ENCODE results near the gene MAP2K7.
"Not testable (repeated sequence)": the region's sequence is repeated elsewhere in the genome, so short reads cannot be mapped to it uniquely, and the experiment has no call there.

MAP2K7 gene

GRCh38 chr19:7920519-7921301 lies 17.0 kb downstream of the MAP2K7 start:
- DNase-seq = peak; percentile 90

DNA sequence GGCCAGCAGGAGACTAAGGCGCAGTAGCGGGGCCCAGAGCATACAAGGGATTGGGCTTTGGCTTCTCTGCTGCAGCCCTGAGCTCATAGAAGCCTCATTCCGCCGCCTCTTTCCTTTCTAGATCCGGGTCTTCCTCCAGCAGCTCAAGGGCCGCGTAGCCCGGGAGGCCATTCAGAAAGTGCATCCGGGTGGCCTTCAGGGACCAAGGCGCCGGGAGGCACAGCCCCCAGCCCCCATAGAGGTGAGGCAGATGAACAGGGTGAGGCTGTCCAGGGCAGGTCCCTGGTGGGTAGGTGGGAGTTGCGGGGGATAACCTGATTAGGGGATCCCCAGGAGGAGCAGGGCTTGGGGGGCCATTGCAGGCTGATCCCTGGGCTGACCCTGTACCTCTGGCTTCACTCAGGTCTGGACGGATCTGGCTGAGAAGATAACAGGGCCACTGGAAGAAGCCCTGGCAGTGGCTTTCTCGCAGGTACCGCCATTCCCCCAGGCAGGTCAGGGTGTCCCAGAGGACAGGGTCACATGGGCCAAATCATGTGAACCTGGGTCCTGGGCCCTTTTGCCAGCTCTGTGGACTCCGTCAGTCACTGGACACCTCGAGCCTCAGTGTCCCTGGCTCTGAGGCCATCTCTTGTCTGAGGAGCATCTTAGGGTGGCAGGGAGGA lies 17.8 kb downstream of the MAP2K7 start:
- DNase-seq = no peak

GRCh38 chr19:7921967-7922835 lies 18.5 kb downstream of the MAP2K7 start:
- DNase-seq = no peak

DNA sequence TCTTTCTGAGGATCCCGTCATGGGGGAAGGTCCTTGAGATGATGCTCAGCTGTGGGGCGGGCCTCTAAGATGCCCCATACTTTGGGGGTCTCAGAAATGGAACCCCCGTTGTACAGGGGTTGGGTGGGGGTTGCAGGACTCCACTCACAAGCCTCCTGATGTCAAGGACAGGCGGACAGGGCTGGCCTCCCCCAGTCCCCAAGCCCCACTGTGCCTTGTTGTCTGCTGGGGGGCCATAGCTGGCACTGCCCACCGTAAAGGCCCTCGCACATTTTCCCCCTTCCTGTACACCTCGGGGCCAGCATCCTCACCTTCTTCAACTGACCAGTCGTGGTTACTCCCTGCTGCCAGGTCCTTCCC lies 19.1 kb downstream of the MAP2K7 start:
- DNase-seq = no peak

GRCh38 chr19:7923295-7924191 lies 19.9 kb downstream of the MAP2K7 start:
- no peak for DNase-seq

- DNase-seq = no peak
Observed at GRCh38 chr19:7924241-7924640, 20.6 kb downstream of the MAP2K7 start.

GRCh38 chr19:7924651-7925170 lies 21.0 kb downstream of the MAP2K7 start:
- DNase-seq = no peak

DNA sequence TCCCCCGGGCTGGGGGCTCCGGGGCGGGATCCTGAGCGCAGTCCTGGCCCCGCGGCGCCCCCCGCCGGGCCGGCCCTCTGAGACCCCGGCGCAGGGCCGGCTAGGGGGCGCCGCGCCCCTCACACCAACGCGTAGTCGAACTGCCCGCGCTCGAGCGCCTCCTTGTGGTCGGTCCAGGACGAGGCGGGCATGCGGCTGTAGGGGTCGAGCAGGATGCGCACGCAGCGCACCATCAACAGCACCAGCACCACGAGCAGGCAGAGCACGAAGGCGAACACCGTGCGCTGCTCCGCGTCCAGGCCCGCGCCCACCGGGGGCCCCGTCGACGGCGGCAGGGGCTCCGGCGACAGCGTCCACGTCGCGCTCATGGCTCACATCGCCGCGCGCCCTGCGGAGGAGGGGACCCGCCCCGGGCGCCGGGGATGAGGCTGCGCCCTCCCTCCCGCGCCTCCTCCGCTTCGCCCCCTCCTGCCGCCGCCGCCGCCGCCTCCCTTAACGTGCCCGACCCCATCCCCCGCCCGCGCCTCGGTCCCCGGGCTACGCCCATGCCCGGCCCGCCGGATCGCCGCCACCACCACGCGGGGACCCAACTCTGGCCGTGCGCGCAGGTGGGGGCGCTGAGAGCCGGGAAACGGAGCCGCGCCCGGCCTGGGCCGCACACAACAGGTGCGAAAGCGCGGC lies 21.6 kb downstream of the MAP2K7 start:
- peak; percentile 63 for DNase-seq

GRCh38 chr19:7926021-7926726 lies 22.5 kb downstream of the MAP2K7 start, which contains the start of gene CTXN1:
CTXN1 (minus strand) TSS chr19:7926135; CDS start chr19:7925538, 597 bp downstream.
- DNase-seq = peak; percentile 35

- no peak for DNase-seq
Observed at GRCh38 chr19:7926727-7927604, 23.3 kb downstream of the MAP2K7 start.

GRCh38 chr19:7927605-7928333 lies 24.1 kb downstream of the MAP2K7 start:
- DNase-seq = no peak

DNA sequence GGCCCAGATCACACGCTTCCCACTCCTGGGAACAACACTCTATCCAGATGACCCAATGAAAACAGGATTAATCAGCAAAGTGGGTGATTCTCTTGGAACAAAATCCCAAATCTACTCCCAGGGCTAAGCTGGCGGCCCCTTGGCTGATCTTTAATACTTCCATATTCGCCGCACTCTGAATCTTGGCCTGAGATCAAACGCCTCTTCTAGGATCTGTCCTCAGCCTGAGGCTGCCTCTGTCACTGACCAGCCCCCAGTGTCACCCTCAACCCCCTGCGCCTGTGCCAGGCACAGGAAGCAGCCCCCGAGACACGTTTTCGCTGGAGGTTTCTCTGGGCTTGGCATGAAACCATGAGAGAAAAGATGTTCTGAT lies 24.6 kb downstream of the MAP2K7 start:
- DNase-seq = no peak

- DNase-seq = no peak
Observed at GRCh38 chr19:7928741-7929701, 25.3 kb downstream of the MAP2K7 start.

DNA sequence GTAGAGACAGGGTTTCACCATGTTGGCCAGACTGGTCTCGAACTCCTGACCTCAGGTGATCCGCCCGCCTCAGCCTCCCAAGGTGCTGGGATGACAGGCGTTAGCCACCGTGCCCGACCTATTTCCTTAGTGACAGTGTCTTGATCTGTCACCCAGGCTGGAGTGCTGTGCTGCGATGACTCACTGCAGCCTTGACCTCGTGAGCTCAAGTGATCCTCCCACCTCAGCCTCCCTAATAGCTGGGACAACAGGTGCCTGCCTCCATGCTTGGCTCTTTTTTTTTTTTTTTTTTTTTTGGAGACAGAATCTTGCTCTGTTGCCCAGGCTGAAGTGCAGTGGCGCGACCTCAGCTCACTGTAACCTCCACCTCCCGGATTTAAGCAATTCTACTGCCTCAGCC lies 26.4 kb downstream of the MAP2K7 start:
- DNase-seq = not testable (repeated sequence)

DNA sequence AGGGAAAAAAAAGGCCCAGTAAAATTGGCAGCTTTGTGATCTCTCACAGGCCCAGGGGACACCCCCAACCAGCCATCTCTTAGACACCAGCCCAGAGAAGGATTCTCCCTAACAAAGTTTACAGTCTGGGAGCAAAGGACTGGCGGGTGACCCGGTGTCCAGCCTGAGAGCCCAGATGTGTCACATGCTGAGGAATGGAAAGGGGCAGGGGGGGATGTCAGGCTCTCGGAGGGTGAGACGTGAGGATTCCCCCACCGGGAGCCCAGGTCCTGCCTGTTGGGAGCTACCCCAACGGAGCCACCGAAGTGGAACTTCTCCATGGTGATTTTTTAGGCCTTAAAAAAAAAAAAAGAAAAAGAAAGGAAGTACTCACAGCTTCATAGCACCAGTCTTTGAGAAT lies 27.1 kb downstream of the MAP2K7 start:
- DNase-seq = no peak

DNA sequence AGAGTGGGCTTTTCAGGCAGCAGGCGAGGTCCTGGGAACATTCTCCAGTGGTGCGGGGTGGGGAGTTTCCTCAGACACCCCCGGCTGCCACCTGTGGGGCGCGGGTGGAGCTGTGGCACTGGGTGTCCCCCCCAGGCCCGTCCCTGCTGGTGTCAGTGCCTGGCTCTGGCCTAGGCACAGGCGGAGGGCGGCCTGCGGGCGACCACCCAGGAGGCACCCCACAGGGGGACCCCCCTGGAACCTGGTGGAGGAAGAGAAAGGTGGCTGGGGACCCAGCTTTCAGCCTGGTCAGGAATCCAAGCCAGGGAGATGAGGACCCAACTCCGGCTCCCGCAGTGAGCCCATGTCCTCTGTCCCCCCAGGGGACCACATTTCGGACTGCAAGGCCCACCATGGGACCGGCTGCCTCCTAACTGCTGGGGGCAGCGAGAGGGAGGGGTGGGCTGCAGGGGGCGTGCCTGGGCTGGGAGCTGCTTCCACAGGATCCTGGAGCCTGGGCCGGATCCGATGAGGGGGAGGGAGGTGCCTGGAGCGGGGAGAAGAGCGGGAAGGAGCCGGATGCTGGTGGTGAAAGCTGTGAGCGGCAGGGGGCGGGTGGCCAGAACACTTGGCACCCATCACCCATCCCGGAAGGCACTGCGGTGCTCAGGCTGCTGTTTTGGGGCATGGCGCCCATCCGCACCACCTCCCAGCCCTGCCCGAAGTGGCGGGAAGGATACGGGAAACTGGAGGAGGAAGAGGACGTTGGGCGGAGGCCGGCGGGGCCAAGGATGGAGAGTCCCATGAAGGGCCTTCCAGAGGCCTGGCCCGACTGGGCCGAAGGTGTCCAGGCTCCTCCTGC lies 27.8 kb downstream of the MAP2K7 start:
- no peak for DNase-seq

All from DMS79 treated with DMSO at 0.1 percent for 48 hours (cell line).